DOHH2 (cell line): Measurements from ENCODE around the gene RPTN.
"Not testable (repeated sequence)": the region's sequence is repeated elsewhere in the genome, so short reads cannot be mapped to it uniquely, and the experiment has no call there.

Experiments
- H3F3A ChIP-seq: fragments of 200-600 bp; sonication (generic), shearing (Covaris generic); 2 replicates; pipeline ENCODE4 v1.6.0; 2016; ENCODE audit warnings: antibody characterized with exemption, mild to moderate bottlenecking; ENCODE audit not compliant: control insufficient read depth, insufficient read depth
- H3K27ac ChIP-seq: fragments of 200-600 bp; sonication (generic); 2 replicates; pipeline ENCODE4 v1.5.1; 2014; ENCODE audit warnings: low read depth, mild to moderate bottlenecking, low read length, moderate library complexity
- H3K27me3 ChIP-seq: fragments of 200-600 bp; sonication (generic); 2 replicates; pipeline ENCODE4 v1.6.1; 2014; ENCODE audit warnings: mild to moderate bottlenecking, low read length, mixed read lengths; ENCODE audit not compliant: control insufficient read depth
- H3K36me3 ChIP-seq: fragments of 200-600 bp; sonication (generic); 2 replicates; pipeline ENCODE4 v1.6.1; 2014; ENCODE audit warnings: mild to moderate bottlenecking, low read length, moderate library complexity, mixed read lengths; ENCODE audit not compliant: control insufficient read depth
- H3K4me1 ChIP-seq: fragments of 200-600 bp; sonication (generic); 2 replicates; pipeline ENCODE4 v1.6.1; 2014; ENCODE audit warnings: mild to moderate bottlenecking, low read length, mixed read lengths; ENCODE audit not compliant: control insufficient read depth
- H3K4me2 ChIP-seq: fragments of 200-600 bp; sonication (generic); 2 replicates; pipeline ENCODE4 v1.6.0; 2014; ENCODE audit warnings: mild to moderate bottlenecking, low read length, moderate library complexity
- H3K4me3 ChIP-seq: fragments of 200-600 bp; sonication (generic); 2 replicates; pipeline ENCODE4 v1.5.1; 2014; ENCODE audit warnings: mild to moderate bottlenecking, low read length, mixed read lengths
- H3K79me2 ChIP-seq: fragments of 200-600 bp; sonication (generic); 2 replicates; pipeline ENCODE4 v1.6.1; 2014; ENCODE audit warnings: mild to moderate bottlenecking, low read length, mixed read lengths; ENCODE audit not compliant: control insufficient read depth
- H3K9me2 ChIP-seq: fragments of 200-600 bp; sonication (generic); replicated peaks from 2 replicates; pipeline ENCODE4 v1.6.1; 2014; ENCODE audit warnings: mild to moderate bottlenecking, low read length, mixed read lengths; ENCODE audit not compliant: control insufficient read depth
- H3K9me3 ChIP-seq: fragments of 200-600 bp; sonication (generic); 2 replicates; pipeline ENCODE4 v1.6.1; 2014; ENCODE audit warnings: antibody characterized with exemption, low read length, mixed read lengths; ENCODE audit not compliant: control insufficient read depth, insufficient read depth
- H4K20me1 ChIP-seq: fragments of 200-600 bp; sonication (generic); 2 replicates; pipeline ENCODE4 v1.6.0; 2014; ENCODE audit warnings: low read depth, mild to moderate bottlenecking, antibody characterized with exemption, low read length, moderate library complexity; ENCODE audit not compliant: control insufficient read depth, insufficient read depth
- EZH2phosphoT487 ChIP-seq: fragments of 200-600 bp; sonication (generic); IDR thresholded peaks from 2 replicates; pipeline ENCODE4 v1.6.1; 2017; ENCODE audit warnings: borderline replicate concordance, mild to moderate bottlenecking, antibody characterized with exemption, low read length, moderate library complexity, mixed read lengths
- TF ChIP-seq, protein P1 (sequence below): fragments of 200-600 bp; sonication (generic); IDR thresholded peaks from one replicate; pipeline ENCODE4 v1.5.1; 2014; ENCODE audit warnings: antibody characterized with exemption, mild to moderate bottlenecking, low read depth, low read length; ENCODE audit not compliant: poor library complexity, severe bottlenecking

Gene RPTN

DNA sequence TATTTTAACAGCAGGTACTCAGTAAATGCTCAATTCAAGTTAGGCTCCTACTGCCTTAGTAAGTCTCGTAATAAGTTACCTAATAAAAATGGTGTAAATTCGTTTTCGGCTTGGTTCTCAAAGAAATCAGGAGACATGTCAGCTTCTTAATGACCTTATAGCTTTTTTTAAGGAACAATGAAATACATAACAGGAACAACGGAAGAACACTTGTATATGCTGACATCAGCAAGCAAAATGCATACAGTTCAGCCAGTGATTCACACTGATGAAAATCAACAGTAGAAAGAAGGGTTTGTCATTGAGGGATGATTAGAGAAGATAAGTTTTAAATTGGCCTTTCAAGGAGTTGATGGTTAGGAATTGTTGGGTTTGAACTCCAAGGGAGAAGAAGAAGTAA, 13.3 kb downstream of the RPTN start:
- Histone ChIP-seq H3K27ac (no peak overlapping the region), H3K9me2 (no peaks in the 10 kb centered on the region), H3K4me1 (no peaks in the 10 kb centered on the region), H3K4me2 (no peak overlapping the region), H3K27me3 (0 out of 2 replicates have a peak, but pooled peaks cover 2% of the 10 kb centered on the region), H4K20me1 (no peaks in the 10 kb centered on the region), H3K79me2 (no peaks in the 10 kb centered on the region), H3F3A (no peaks in the 10 kb centered on the region), H3K36me3 (no peaks in the 10 kb centered on the region), H3K9me3 (peaks cover 11% of the 10 kb centered on the region; the same call in 1 of the 2 replicates), H3K4me3 (no peak overlapping the region)
- no peak for TF ChIP-seq EZH2phosphoT487
- TF ChIP-seq, protein P1, sequence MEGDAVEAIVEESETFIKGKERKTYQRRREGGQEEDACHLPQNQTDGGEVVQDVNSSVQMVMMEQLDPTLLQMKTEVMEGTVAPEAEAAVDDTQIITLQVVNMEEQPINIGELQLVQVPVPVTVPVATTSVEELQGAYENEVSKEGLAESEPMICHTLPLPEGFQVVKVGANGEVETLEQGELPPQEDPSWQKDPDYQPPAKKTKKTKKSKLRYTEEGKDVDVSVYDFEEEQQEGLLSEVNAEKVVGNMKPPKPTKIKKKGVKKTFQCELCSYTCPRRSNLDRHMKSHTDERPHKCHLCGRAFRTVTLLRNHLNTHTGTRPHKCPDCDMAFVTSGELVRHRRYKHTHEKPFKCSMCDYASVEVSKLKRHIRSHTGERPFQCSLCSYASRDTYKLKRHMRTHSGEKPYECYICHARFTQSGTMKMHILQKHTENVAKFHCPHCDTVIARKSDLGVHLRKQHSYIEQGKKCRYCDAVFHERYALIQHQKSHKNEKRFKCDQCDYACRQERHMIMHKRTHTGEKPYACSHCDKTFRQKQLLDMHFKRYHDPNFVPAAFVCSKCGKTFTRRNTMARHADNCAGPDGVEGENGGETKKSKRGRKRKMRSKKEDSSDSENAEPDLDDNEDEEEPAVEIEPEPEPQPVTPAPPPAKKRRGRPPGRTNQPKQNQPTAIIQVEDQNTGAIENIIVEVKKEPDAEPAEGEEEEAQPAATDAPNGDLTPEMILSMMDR: no peak

DNA sequence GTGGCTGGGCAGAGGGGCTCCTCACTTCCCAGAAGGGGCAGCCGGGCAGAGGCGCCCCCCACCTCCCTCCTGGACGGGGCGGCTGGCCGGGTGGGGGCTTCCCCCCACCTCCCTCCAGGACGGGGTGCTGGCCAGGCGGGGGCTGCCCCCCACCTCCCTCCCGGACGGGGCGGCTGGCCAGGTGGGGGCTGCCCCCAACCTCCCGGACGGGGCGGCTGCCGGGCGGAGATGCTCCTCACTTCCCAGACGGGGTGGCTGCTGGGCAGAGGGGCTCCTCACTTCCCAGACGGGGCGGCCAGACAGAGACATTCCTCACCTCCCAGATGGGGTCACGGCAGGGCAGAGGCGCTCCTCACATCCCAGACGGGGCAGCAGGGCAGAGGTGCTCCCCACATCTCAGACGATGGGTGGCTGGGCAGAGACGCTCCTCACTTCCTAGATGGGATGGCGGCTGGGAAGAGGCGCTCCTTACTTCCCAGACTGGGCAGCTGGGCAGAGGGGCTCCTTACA, 14.3 kb downstream of the RPTN start:
- not testable (repeated sequence) for H4K20me1 ChIP-seq, H3K4me2 ChIP-seq, H3K79me2 ChIP-seq, H3K27me3 ChIP-seq, H3K4me3 ChIP-seq, H3K4me1 ChIP-seq, H3K36me3 ChIP-seq, H3K27ac ChIP-seq, H3K9me2 ChIP-seq, H3F3A ChIP-seq
- H3K9me3 ChIP-seq: peaks cover 11% of the 10 kb centered on the region; the same call in 1 of the 2 replicates

DNA sequence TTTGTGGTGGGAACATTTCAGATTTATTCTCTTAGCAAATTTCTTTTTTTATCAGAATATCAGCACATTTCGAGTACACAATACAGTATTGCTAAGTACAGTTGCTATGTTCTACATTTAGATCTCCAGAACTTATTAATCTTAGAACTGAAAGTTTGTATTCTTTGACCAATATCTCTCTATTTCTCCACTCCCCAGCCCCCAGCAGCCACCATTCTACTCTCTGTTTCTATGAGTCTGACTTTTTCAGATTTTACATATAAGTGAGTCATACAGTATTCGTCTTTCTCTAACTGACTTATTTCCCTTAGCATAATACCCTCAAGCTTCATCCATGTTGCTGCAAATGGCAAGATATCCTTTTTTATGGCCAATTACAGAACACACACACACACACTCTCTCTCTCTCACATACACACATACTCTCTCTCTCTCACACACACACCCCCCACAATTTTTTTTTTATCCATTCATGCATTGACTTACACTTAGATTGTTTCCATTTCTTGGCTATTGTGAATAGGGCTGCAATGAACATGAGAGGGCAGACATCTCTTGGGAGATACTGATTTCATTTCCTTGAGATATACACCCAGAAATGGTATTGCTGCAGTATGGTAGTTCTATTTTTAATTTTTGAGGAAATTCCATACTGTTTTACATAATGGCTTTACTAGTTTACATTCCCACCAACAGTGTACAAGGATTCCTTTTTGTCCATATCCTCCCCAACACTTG, 15.7 kb downstream of the RPTN start:
- no peaks in the 10 kb centered on the region for H3K36me3 ChIP-seq
- H3K27me3 ChIP-seq: peaks cover 2% of the 10 kb centered on the region; the same call in 1 of the 2 replicates
- no peaks in the 10 kb centered on the region for H4K20me1 ChIP-seq
- no peak overlapping the region for H3K4me3 ChIP-seq
- H3K79me2 ChIP-seq: no peaks in the 10 kb centered on the region
- H3K9me2 ChIP-seq: no peaks in the 10 kb centered on the region
- no peaks in the 10 kb centered on the region for H3F3A ChIP-seq
- TF ChIP-seq, protein P1: no peak
- TF ChIP-seq EZH2phosphoT487: no peak
- H3K4me1 ChIP-seq: no peaks in the 10 kb centered on the region
- H3K27ac ChIP-seq: no peak overlapping the region
- peaks cover 8% of the 10 kb centered on the region; the same call in 1 of the 2 replicates for H3K9me3 ChIP-seq
- H3K4me2 ChIP-seq: no peak overlapping the region

DNA sequence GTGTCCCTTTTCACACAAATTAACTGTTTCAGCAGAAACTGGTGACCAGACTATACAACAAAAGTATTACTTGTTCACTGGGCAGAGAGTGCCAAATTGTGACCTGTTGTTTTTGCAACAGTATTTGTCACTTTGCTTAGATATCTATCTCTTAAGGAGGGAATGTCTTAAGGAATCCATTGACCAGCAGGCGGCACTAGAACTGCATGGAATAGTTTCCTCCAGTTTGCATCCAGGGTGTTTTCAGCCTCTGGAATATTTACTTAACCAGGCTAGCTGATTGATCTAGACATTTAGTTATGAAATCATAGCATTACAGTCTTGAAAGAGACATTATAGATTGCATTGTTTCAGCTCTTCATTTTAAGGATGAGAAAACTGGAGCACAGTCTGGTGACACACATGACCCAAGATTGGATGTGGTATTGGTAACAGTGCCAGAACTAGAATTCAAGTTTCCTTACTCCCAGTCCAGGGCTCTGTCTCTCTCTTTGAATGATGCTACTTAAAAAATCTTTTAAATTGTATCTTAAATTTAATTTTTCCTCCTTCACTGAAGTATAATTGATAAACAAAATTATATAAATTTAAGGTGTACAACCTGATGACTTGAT, 16.9 kb downstream of the RPTN start:
- Histone ChIP-seq H3K36me3 (no peaks in the 10 kb centered on the region), H3K4me1 (no peaks in the 10 kb centered on the region), H3F3A (no peaks in the 10 kb centered on the region), H3K4me2 (no peak overlapping the region), H3K9me3 (no peaks in the 10 kb centered on the region), H4K20me1 (no peaks in the 10 kb centered on the region), H3K9me2 (no peaks in the 10 kb centered on the region), H3K27ac (no peak overlapping the region), H3K27me3 (peaks cover 2% of the 10 kb centered on the region; the same call in 1 of the 2 replicates), H3K4me3 (no peak overlapping the region), H3K79me2 (no peaks in the 10 kb centered on the region)
- TF ChIP-seq EZH2phosphoT487: no peak
- TF ChIP-seq, protein P1: peak; percentile 85
